K562 (cell line): ENCODE results near the gene KRT75. TPM values are rescaled to one million over a fixed set of nuclear protein-coding genes. Genes with fewer than 3 reads are reported as not detected.
"Not testable (repeated sequence)": the region's sequence is repeated elsewhere in the genome, so short reads cannot be mapped to it uniquely, and the experiment has no call there.

Source experiments
- ATAC-seq: fragments of 200-7000 bp; cut with Tn5 transposase; 3 replicates; pipeline ENCODE4 v1.9.1; 2020; ENCODE audit warnings: moderate library complexity
- BruUV-seq: library from RNA; stranded (reverse); fragments of 400-500 nt; replicated peaks from 2 replicates; lab custom pipeline; 2021; lab: Mats Ljungman, UMichigan
- CTCF ChIA-PET: fragments of 300-600 bp; formaldehyde crosslinking; extraction: SDS; loops from one replicate; lab custom pipeline; 2021; ENCODE audit warnings: low intra/inter-chr PET ratio; lab: Yijun Ruan, JAX
- POLR2A ChIA-PET: fragments of 300-600, 350-650 bp; sonication (Branson Sonifier 250); formaldehyde crosslinking; extraction: SDS; loops from one replicate; lab custom pipeline; 2021; ENCODE audit warnings: antibody characterized with exemption, inconsistent platforms; lab: Yijun Ruan, JAX
- DNase-seq, 4 experiments: peaks; one replicate each; pipeline versions ENCODE4 v3.0.0 to v3.0.0-alpha.2; 2011 to 2018; ENCODE audit warnings: low spot score in 3 of 4, mixed read lengths in 3 of 4; ENCODE audit errors: extremely low read depth in 1 of 4
- FAIRE-seq: peaks from 2 replicates; lab custom pipeline; 2011; peaks lifted over from hg19 to GRCh38; lab: Jason Lieb, UNC
- H2AFZ ChIP-seq: 2 replicates; pipeline ENCODE4 v1.6.0; 2011; ENCODE audit warnings: low read depth, low read length, control low read depth, inconsistent platforms
- H3K27ac ChIP-seq: fragments of 200-600 bp; 3 replicates; pipeline ENCODE4 v1.8.0; 2011; ENCODE audit warnings: low read depth, mild to moderate bottlenecking, control low read depth, inconsistent platforms, low read length, moderate library complexity, mixed read lengths; ENCODE audit errors: extremely low read depth
- H3K27me3 ChIP-seq, 2 experiments: fragments of 300-600 bp in 1 of 2; 2 replicates in 1 of 2; 3 replicates in 1 of 2; pipeline versions ENCODE4 v1.6.0 to v1.8.0; 2011; ENCODE audit warnings: inconsistent platforms in 2 of 2, low read length in 2 of 2, mild to moderate bottlenecking in 1 of 2, mixed read lengths in 1 of 2, moderate library complexity in 1 of 2; ENCODE audit not compliant: control insufficient read depth in 2 of 2, insufficient read depth in 2 of 2
- H3K36me3 ChIP-seq: fragments of 300-600 bp; 3 replicates; pipeline ENCODE4 v1.8.0; 2011; ENCODE audit warnings: mild to moderate bottlenecking, low read length, inconsistent platforms; ENCODE audit not compliant: control insufficient read depth, insufficient read depth
- H3K4me1 ChIP-seq, 2 experiments: fragments of 200-600 bp in 1 of 2; replicated peaks in 1 of 2; 2 replicates in 1 of 2; 3 replicates in 1 of 2; pipeline versions ENCODE4 v1.5.1 to v1.8.0; 2011; ENCODE audit warnings: inconsistent platforms in 2 of 2, low read length in 2 of 2, mild to moderate bottlenecking in 1 of 2, mixed read lengths in 1 of 2, moderate library complexity in 1 of 2; ENCODE audit not compliant: control insufficient read depth in 2 of 2, insufficient read depth in 2 of 2
- H3K4me2 ChIP-seq: 2 replicates; pipeline ENCODE4 v1.6.1; 2011; ENCODE audit warnings: low read length, control low read depth, inconsistent platforms, mixed read lengths; ENCODE audit not compliant: insufficient read depth
- H3K4me3 ChIP-seq: fragments of 200-600 bp; sonication (generic), shearing (Covaris generic); 2 replicates; pipeline ENCODE4 v1.5.1; 2016; ENCODE audit warnings: control low read depth, inconsistent platforms
- H3K79me2 ChIP-seq: fragments of 200-600 bp; 3 replicates; pipeline ENCODE4 v1.8.0; 2011; ENCODE audit warnings: low read length, inconsistent platforms; ENCODE audit not compliant: control insufficient read depth, insufficient read depth
- H3K9ac ChIP-seq, 2 experiments: 2 replicates each; pipeline versions ENCODE4 v1.6.0 to v1.6.1; 2011; ENCODE audit warnings: low read depth in 2 of 2, low read length in 2 of 2, control low read depth in 1 of 2, inconsistent platforms in 1 of 2, mild to moderate bottlenecking in 1 of 2, mixed read lengths in 1 of 2; ENCODE audit not compliant: insufficient read depth in 1 of 2
- H3K9me1 ChIP-seq: one replicate; pipeline ENCODE4 v1.6.0; 2011; ENCODE audit warnings: inconsistent platforms, mild to moderate bottlenecking, low read length, moderate library complexity; ENCODE audit not compliant: control insufficient read depth, insufficient read depth
- H3K9me3 ChIP-seq: replicated peaks from 2 replicates; pipeline ENCODE4 v1.5.1; 2011; ENCODE audit warnings: low read depth, low read length, inconsistent platforms; ENCODE audit not compliant: control insufficient read depth, insufficient read depth
- H4K20me1 ChIP-seq: replicated peaks from 2 replicates; pipeline ENCODE4 v1.6.1; 2011; ENCODE audit warnings: low read length, inconsistent platforms, mixed read lengths; ENCODE audit not compliant: control insufficient read depth, insufficient read depth
- CXXC5 ChIP-seq: fragments of 250-450 bp; sonication (Bioruptor Pico); IDR thresholded peaks from 2 replicates; pipeline ENCODE4 v1.8.0; 2022; ENCODE audit warnings: inconsistent platforms, mild to moderate bottlenecking, moderate library complexity
- DPF2 ChIP-seq: fragments of 450-650 bp; IDR thresholded peaks from 2 replicates; pipeline ENCODE4 v1.6.1; 2016
- SRF ChIP-seq, 2 experiments: fragments of 250-450, 450-650 bp in 1 of 2; sonication (Bioruptor Pico) in 1 of 2; sonication (generic) in 1 of 2; formaldehyde crosslinking; IDR thresholded peaks; 2 replicates each; pipeline versions ENCODE4 v1.5.0 to v1.5.1; 2020 to 2022; ENCODE audit warnings: mild to moderate bottlenecking in 1 of 2, missing genetic modification reagents in 1 of 2
- ZNF696 ChIP-seq: fragments of 250-450 bp; sonication (Bioruptor Pico); conservative IDR thresholded peaks from 2 replicates; pipeline ENCODE4 v1.4.0; 2020; ENCODE audit warnings: mild to moderate bottlenecking, moderate library complexity
- ZNF75A ChIP-seq: fragments of 450-650 bp; formaldehyde crosslinking; IDR thresholded peaks from 2 replicates; pipeline ENCODE4 v1.4.0; 2020; ENCODE audit warnings: mild to moderate bottlenecking
- WGBS: fragments of 100-300 bp; shearing (Covaris generic); methylation state at CpG from one replicate; pipeline ENCODE4 v1.1.6; 2016; ENCODE audit warnings: low coverage, mixed read lengths; ENCODE audit not compliant: insufficient coverage; ENCODE audit errors: missing lambda C conversion rate; 5-methylcytosine and 5-hydroxymethylcytosine counted together
- in situ Hi-C: fragments of 300-500 bp; cut with MboI; formaldehyde crosslinking; loops from 4 replicates; pipeline ENCODE4 v1.15.0; 2018; ENCODE audit warnings: inconsistent platforms, mixed read lengths
- intact Hi-C: fragments of 100-400 bp; cut with micrococcal nuclease; formaldehyde crosslinking; loops from 2 replicates; pipeline ENCODE4 v1.14.2; 2022
- polyA plus RNA-seq, 8 experiments: library from polyadenylated mRNA; depleted of rRNA in 4 of 8; stranded (reverse) in 5 of 8; unstranded in 3 of 8; fragments of >200 nt; fragmentation: Nextera tagmentation in 2 of 8; fragmentation: Illumina TruSeq in 1 of 8; extraction: Ambion mirVana in 2 of 8; extraction: Trizol in 1 of 8; gene quantifications; 2 replicates each; pipeline versions ENCODE4 v1.2.1 to v1.2.3, GENCODE V29; 2011 to 2014; ENCODE audit warnings: inconsistent platforms in 1 of 8, missing spikeins in 1 of 8
- total RNA-seq, 7 experiments: library from RNA; depleted of rRNA in 6 of 7; stranded (reverse); fragments of >200 nt in 6 of 7; fragmentation: Illumina TruSeq in 2 of 7; extraction: Trizol in 2 of 7; gene quantifications; 2 replicates each; pipeline versions ENCODE4 v1.2.1 to v1.2.3, GENCODE V29; 2011 to 2021; ENCODE audit warnings: low replicate concordance in 1 of 7
- TF ChIP-seq, protein P1 (sequence below): sonication (generic); formaldehyde crosslinking; IDR thresholded peaks from 2 replicates; pipeline ENCODE4 v1.8.0; 2023; ENCODE audit warnings: missing genetic modification reagents, mild to moderate bottlenecking, borderline replicate concordance

The KRT75 gene
- total and polyA plus RNA-seq, 9 of the 15 experiments (the other 6 are each of a cell fraction or from before 2014, with no cell fraction given) = not detected

- TF ChIP-seq, protein P1, sequence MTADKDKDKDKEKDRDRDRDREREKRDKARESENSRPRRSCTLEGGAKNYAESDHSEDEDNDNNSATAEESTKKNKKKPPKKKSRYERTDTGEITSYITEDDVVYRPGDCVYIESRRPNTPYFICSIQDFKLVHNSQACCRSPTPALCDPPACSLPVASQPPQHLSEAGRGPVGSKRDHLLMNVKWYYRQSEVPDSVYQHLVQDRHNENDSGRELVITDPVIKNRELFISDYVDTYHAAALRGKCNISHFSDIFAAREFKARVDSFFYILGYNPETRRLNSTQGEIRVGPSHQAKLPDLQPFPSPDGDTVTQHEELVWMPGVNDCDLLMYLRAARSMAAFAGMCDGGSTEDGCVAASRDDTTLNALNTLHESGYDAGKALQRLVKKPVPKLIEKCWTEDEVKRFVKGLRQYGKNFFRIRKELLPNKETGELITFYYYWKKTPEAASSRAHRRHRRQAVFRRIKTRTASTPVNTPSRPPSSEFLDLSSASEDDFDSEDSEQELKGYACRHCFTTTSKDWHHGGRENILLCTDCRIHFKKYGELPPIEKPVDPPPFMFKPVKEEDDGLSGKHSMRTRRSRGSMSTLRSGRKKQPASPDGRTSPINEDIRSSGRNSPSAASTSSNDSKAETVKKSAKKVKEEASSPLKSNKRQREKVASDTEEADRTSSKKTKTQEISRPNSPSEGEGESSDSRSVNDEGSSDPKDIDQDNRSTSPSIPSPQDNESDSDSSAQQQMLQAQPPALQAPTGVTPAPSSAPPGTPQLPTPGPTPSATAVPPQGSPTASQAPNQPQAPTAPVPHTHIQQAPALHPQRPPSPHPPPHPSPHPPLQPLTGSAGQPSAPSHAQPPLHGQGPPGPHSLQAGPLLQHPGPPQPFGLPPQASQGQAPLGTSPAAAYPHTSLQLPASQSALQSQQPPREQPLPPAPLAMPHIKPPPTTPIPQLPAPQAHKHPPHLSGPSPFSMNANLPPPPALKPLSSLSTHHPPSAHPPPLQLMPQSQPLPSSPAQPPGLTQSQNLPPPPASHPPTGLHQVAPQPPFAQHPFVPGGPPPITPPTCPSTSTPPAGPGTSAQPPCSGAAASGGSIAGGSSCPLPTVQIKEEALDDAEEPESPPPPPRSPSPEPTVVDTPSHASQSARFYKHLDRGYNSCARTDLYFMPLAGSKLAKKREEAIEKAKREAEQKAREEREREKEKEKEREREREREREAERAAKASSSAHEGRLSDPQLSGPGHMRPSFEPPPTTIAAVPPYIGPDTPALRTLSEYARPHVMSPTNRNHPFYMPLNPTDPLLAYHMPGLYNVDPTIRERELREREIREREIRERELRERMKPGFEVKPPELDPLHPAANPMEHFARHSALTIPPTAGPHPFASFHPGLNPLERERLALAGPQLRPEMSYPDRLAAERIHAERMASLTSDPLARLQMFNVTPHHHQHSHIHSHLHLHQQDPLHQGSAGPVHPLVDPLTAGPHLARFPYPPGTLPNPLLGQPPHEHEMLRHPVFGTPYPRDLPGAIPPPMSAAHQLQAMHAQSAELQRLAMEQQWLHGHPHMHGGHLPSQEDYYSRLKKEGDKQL = no peak
- no peak for TF ChIP-seq DPF2
- no peak for TF ChIP-seq ZNF696
- no peak for TF ChIP-seq SRF (CRISPR knock-in tag; IDR thresholded peaks at IDR 0.05)
- TF ChIP-seq CXXC5 = no peak
- no peak for TF ChIP-seq ZNF75A (CRISPR knock-in tag)
Measured at GRCh38 chr12:52411815-52412214, 22.4 kb downstream of the KRT75 start (continued).

DNA sequence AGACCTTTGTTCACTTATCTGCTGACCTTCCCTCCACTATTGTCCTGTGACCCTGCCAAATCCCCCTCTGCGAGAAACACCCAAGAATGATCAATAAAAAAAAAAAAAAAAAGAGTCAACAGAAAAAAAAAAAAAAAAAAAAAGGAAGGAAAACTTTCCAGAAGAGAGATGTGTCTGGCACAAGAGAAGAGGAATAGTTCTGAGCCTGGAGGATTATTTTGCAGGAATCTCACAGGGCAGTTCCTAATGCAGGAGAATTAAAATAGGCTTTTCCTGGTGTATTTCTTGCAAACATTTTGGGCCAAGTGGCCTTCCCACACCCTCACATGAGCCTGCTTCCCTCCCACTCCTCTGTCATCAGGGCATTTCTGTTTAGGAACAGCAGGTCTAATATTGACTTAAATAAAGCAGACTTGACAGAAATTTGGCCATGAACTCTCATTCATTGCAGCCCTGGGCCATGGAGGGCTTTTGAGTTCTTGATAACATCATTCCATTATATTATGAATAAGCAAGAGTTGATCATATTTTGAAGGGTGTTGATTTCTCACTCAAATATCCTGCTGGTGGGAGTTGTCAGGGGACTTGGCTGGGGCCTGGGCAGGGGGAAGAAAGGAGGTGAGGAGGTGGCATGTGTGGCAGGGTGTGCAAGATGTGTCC, 23.5 kb downstream of the KRT75 start:
- BruUV-seq, DNase-seq, H3K9me1 ChIP-seq, H3K9ac ChIP-seq, intact Hi-C loops, H4K20me1 ChIP-seq, CTCF ChIA-PET, H3K36me3 ChIP-seq, FAIRE-seq, H3K4me3 ChIP-seq, in situ Hi-C loops, H3K79me2 ChIP-seq, H3K4me1 ChIP-seq, H2AFZ ChIP-seq, H3K27ac ChIP-seq, H3K9me3 ChIP-seq, ATAC-seq, H3K4me2 ChIP-seq: not testable (repeated sequence)
- POLR2A ChIA-PET = interaction anchor here (0.6 kb wide), 1 partner anchor 568 kb away, joined by 3 read pairs; no protein-coding TSS in a partner anchor
- WGBS = no CpG with 5 or more reads among the region's 1 CpG
- peaks cover 0 to 43% of the 10 kb centered on the region in 2 experiments; a peak in 4 of 5 replicates for H3K27me3 ChIP-seq
